Smooth muscle cell of the pulmonary artery (primary cell): Measurements from ENCODE around the gene SIRT1. TPM values are rescaled to one million over a fixed set of nuclear protein-coding genes. Genes with fewer than 3 reads are reported as not detected.

ENCODE experiments used
- total RNA-seq: library from RNA; depleted of rRNA; stranded (reverse); fragments of >200 nt; gene quantifications from 2 replicates; pipeline ENCODE4 v1.2.3, GENCODE V29; 2014

SIRT1 gene
- total RNA-seq: 11.6 and 15.2 TPM in 2 replicates

DNA sequence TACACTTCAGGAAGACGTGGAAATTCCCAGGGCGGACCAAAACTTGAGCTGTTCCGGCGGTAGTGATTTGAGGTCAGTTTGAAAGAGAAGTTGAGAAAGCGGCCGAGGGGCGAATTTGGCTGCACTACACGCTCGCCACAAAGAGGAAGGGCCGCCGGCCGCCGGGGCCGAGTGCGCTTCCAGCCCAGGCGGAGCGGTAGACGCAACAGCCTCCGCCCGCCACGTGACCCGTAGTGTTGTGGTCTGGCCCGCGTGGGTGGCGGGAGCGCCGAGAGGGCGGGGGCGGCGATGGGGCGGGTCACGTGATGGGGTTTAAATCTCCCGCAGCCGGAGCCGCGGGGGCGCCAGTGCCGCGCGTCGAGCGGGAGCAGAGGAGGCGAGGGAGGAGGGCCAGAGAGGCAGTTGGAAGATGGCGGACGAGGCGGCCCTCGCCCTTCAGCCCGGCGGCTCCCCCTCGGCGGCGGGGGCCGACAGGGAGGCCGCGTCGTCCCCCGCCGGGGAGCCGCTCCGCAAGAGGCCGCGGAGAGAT, at the start of gene SIRT1:
TSS of gene SIRT1 (plus strand) at position 344 of the 529 bp plus-strand sequence. CDS start at position 410, 66 bp downstream.

GRCh38 chr10:67837541-67838314, 46.7 kb upstream of the SIRT1 start, which contains the start of gene DNAJC12:
Gene DNAJC12, minus strand, starts transcription at chr10:67838188. Its CDS starts 177 bp downstream, at chr10:67838011.

Other genes starting within 250 kb of the SIRT1 start
- 0.03 and 0.13 TPM in 2 replicates for gene CTNNA3, start 188.5 kb upstream of the SIRT1 start, total RNA-seq
- 1.3 and 4.8 TPM in 2 replicates for gene DNAJC12, start 46.5 kb upstream of the SIRT1 start, total RNA-seq
- 108 and 122 TPM in 2 replicates for gene HERC4, start 190.6 kb downstream of the SIRT1 start, total RNA-seq
- 1.6 and 2.3 TPM in 2 replicates for gene MYPN, start 224.8 kb downstream of the SIRT1 start, total RNA-seq